Epithelial cell of esophagus (primary cell): Measurements from ENCODE around the gene LRP4.
A peak's percentile ranks its signal among the peaks of the same experiment; 100 is the strongest.

Experiments
- DNase-seq: peaks from one replicate; pipeline ENCODE4 v3.0.0; 2010; ENCODE audit warnings: low read depth
- H3K4me3 ChIP-seq: 2 replicates; pipeline ENCODE4 v1.5.1; 2011; ENCODE audit warnings: mild to moderate bottlenecking, low read length, control low read depth
- CTCF ChIP-seq: IDR thresholded peaks from 2 replicates; pipeline ENCODE4 v1.5.1; 2011; ENCODE audit warnings: low read depth, mild to moderate bottlenecking, low read length, control low read depth, inconsistent platforms; ENCODE audit not compliant: insufficient read depth; ENCODE audit errors: missing control alignments

Gene LRP4

GRCh38 chr11:46906609-46907041, 11.7 kb downstream of the LRP4 start:
- DNase-seq, result no peak
- no peak for TF ChIP-seq CTCF
- H3K4me3 ChIP-seq, result no peak overlapping the region

GRCh38 chr11:46905806-46906205, 12.5 kb downstream of the LRP4 start:
- no peak for DNase-seq
- no peak overlapping the region for H3K4me3 ChIP-seq
- no peak for TF ChIP-seq CTCF

GRCh38 chr11:46903846-46904245, 14.5 kb downstream of the LRP4 start:
- no peak for DNase-seq
- H3K4me3 ChIP-seq, result no peak overlapping the region
- no peak for TF ChIP-seq CTCF

- no peak overlapping the region for H3K4me3 ChIP-seq
- no peak for TF ChIP-seq CTCF
- no peak for DNase-seq
Measured at GRCh38 chr11:46902694-46903093, 15.7 kb downstream of the LRP4 start.

- no peak overlapping the region for H3K4me3 ChIP-seq
- DNase-seq, result peak; percentile 73
- no peak for TF ChIP-seq CTCF
Measured at GRCh38 chr11:46901156-46901555, 17.2 kb downstream of the LRP4 start.

- peak; percentile 78 for DNase-seq
- no peak overlapping the region for H3K4me3 ChIP-seq
- TF ChIP-seq CTCF, result no peak
Measured at GRCh38 chr11:46900091-46900746, 18.1 kb downstream of the LRP4 start.

- H3K4me3 ChIP-seq, result no peak overlapping the region
- DNase-seq, result no peak
- no peak for TF ChIP-seq CTCF
Measured at GRCh38 chr11:46899501-46900025, 18.8 kb downstream of the LRP4 start.
